Measurements from ENCODE around the gene HIRA. TPM values are rescaled to one million over a fixed set of nuclear protein-coding genes. Genes with fewer than 3 reads are reported as not detected.

The HIRA gene
- total and polyA plus RNA-seq, 8 donors: 18.4 to 30.6 (median 25.2) TPM

DNA sequence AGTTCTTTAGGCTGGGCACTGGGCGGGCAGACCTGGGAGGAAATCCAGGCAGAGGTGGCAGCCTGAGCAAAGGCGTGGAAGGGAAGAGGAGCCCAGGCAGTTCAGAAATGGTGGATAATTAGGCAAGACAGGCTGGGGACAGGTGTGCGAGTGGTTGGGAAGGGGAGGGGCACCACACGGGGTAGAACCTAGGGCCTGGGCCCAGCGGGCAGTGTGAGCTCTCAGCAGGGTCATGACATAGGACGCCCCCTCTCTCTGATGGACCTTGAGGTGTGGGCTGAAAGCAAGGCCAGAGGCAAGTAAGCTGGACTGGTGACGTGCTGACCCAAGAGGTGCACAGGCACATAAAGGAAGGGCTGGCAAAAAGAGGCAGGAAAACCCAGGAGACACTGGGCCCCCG lies 40.7 kb upstream of the HIRA start:
- intact Hi-C loops (cut with DNase I): no loop called here
- H3K36me3 ChIP-seq: peaks cover 0 to 82% of the 10 kb centered on the region in 2 donors
- no peak overlapping the region for H3K4me3 ChIP-seq
- DNase-seq (no peak), ATAC-seq (no peak)
- H3K9me3 ChIP-seq: no peaks in the 10 kb centered on the region
- no peaks in the 10 kb centered on the region for H3K27me3 ChIP-seq
- peaks cover 6 to 14% of the 10 kb centered on the region in 2 donors for H3K4me1 ChIP-seq
- H3K27ac ChIP-seq: no peak overlapping the region
- TF ChIP-seq, protein P1, sequence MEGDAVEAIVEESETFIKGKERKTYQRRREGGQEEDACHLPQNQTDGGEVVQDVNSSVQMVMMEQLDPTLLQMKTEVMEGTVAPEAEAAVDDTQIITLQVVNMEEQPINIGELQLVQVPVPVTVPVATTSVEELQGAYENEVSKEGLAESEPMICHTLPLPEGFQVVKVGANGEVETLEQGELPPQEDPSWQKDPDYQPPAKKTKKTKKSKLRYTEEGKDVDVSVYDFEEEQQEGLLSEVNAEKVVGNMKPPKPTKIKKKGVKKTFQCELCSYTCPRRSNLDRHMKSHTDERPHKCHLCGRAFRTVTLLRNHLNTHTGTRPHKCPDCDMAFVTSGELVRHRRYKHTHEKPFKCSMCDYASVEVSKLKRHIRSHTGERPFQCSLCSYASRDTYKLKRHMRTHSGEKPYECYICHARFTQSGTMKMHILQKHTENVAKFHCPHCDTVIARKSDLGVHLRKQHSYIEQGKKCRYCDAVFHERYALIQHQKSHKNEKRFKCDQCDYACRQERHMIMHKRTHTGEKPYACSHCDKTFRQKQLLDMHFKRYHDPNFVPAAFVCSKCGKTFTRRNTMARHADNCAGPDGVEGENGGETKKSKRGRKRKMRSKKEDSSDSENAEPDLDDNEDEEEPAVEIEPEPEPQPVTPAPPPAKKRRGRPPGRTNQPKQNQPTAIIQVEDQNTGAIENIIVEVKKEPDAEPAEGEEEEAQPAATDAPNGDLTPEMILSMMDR (IDR thresholded peaks at IDR 0.05): no peak

DNA sequence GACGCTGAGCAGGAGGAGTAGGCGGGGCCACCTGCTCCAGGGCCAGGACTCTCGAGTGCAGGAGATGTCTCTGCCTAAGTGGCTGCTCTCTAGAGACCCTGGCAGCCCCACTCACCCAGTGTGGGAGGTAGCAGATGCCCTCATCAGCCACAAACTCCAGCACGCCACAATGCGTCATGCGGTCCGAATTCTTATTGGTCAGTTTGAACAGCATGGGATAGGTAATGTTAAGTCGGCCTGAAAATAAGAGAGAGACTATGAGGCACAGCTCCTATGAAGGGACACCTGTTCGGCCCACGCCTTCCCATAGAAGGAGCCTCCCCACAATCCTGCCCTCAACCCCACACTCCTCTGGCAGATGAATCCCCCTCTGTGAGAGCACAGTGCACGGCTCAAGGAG lies 40.0 kb upstream of the HIRA start:
- H3K27ac ChIP-seq: no peak overlapping the region
- H3K36me3 ChIP-seq: peaks cover 0 to 89% of the 10 kb centered on the region in 2 donors
- ATAC-seq (no peak), DNase-seq (no peak)
- peaks cover 3 to 7% of the 10 kb centered on the region in 2 donors for H3K4me1 ChIP-seq
- H3K9me3 ChIP-seq: no peaks in the 10 kb centered on the region
- H3K4me3 ChIP-seq: no peak overlapping the region
- no peaks in the 10 kb centered on the region for H3K27me3 ChIP-seq
- intact Hi-C loops (cut with DNase I): no loop called here
- TF ChIP-seq, protein P1 (IDR thresholded peaks at IDR 0.05): no peak

DNA sequence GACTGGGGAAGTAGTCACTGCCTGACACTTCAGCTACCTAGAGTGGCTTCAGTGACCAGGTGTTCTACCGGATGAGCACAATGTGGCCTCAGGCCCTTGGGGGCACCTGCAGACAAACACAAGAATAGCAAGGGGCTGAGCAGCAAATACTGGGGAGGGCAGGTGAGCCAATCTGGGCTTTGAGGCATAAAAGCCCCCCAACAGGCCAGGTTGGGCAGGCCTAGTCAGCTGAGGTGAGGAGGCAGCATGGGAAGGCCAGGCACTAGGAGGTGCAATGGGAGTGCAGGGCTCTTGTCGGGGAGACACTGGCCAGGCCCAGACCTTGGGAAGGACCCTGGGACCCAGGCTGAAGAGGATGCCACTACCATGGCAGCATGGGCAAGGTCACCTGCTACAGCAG lies 38.5 kb upstream of the HIRA start:
- intact Hi-C loops (cut with DNase I): no loop called here
- H3K27ac ChIP-seq: no peak overlapping the region
- H3K4me1 ChIP-seq: no peaks in the 10 kb centered on the region
- H3K4me3 ChIP-seq: no peak overlapping the region
- H3K9me3 ChIP-seq: no peaks in the 10 kb centered on the region
- TF ChIP-seq, protein P1 (IDR thresholded peaks at IDR 0.05): no peak
- H3K27me3 ChIP-seq: no peaks in the 10 kb centered on the region
- peaks cover 0 to 100% of the 10 kb centered on the region in 2 donors for H3K36me3 ChIP-seq
- no peak for ATAC-seq
- no peak for DNase-seq

DNA sequence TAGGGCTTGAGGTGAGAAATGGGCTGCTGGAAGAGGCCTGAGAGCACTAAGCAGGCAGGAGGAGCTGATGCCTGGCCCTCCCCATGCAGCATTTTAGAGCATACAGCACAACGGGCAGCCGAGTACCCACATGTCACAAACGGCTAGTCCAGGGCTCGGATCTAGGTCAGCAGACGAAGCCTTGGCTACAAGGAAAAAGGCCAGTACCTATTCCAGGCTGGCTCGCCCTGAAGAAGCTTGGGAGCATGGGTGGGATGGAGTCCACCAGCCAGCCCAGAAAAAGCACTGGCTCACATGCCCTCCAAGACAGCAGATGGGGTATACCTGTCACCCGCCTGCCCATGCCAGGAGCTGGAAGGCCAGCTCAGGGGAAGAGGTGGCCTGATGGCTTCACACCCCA lies 37.9 kb upstream of the HIRA start:
- no peaks in the 10 kb centered on the region for H3K27me3 ChIP-seq
- no peak overlapping the region for H3K4me3 ChIP-seq
- H3K27ac ChIP-seq: no peak overlapping the region
- TF ChIP-seq, protein P1 (IDR thresholded peaks at IDR 0.05): no peak
- DNase-seq (no peak), ATAC-seq (no peak)
- H3K9me3 ChIP-seq: no peaks in the 10 kb centered on the region
- no peaks in the 10 kb centered on the region for H3K4me1 ChIP-seq
- intact Hi-C loops (cut with DNase I): no loop called here
- H3K36me3 ChIP-seq: peaks cover 0 to 100% of the 10 kb centered on the region in 2 donors

DNA sequence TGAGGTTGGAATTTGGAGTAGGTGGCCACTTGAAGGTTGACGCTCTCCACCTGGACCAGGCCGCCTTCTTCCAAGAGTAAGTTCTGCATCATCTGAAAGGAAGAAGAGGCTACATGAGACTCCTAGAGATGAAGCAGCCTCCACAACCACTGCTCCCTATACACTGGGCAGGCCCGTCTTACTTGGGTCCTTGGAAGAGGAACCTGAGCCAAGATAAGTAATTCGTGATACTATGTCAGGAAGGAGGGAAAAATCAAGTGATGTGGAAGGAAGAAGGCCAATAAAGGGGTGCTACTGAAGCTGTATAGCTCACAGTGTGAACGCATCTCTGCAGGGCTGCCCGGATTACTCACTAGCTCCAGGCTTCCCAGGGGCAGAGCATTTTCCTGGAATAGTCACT lies 36.4 kb upstream of the HIRA start:
- TF ChIP-seq, protein P1 (IDR thresholded peaks at IDR 0.05): no peak
- intact Hi-C loops (cut with DNase I): no loop called here
- ATAC-seq (no peak), DNase-seq (no peak)
- peaks cover 0 to 100% of the 10 kb centered on the region in 2 donors for H3K36me3 ChIP-seq
- H3K27ac ChIP-seq: no peak overlapping the region
- H3K4me1 ChIP-seq: no peaks in the 10 kb centered on the region
- no peaks in the 10 kb centered on the region for H3K27me3 ChIP-seq
- no peaks in the 10 kb centered on the region for H3K9me3 ChIP-seq
- no peak overlapping the region for H3K4me3 ChIP-seq

Measured in left lung (tissue), 10 donors.